ENCODE results near the gene DNAI2. TPM values are rescaled to one million over a fixed set of nuclear protein-coding genes. Genes with fewer than 3 reads are reported as not detected.

The DNAI2 gene
- total RNA-seq, 1 experiment from 2014 or later: not detected

DNA sequence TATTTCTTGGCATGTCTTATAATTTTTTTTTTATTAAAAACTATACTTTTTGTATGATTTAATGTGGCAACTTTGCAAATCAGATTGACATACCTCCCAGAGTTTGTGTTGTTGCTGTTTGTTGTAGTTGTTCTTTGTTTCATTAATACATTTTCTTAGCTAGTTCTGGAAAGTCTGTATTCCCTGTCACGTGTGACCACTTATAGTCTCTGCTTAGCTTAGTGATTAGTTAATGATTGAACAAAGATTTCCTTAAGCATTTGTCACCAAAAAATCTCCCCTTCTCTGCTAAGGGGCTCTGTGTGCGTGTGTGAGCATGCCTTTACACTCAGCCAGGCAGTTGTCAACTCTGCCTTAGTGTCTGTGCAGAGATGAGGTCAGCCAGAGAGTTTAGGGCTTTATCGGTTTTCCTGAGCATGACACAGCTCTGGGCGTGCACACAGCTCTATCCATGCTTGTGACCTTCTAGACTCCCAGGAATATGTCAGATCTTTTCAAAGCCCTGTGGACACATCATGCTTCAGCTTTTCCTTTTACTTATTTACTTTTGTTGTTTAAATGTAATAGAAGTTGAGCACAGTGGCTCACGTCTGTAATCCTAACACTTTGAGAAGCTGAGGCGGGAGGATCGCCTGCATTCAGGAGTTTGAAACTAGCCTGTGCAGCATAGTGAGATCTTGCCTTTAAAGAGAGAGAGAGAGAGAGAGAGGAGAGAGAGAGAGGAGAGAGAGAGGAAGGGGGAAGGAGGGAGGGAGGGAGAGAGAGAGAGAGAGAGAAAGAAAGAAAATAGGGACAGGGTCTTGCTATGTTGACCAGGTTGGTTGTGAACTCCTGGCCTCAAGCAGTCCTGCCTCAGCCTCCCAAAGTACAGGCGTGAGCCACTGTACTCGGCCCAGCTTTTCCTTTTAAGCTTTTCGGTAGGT is 21.9 kb downstream of the DNAI2 start:
- ChIA-PET RAD21 (ENCODE audit: low non-redundant PET in 1 of 2, low total read pairs in 2 of 2, uncharacterized antibody in 2 of 2, unreplicated experiment in 2 of 2) (interaction anchor here in 1 of 2 experiments (0.7 to 1.6 kb wide), 2 partner anchors 11 to 361 kb away, joined by 4 to 5 read pairs; no protein-coding TSS in a partner anchor), CTCF (interaction anchor here (0.7 to 4.2 kb wide), 19 partner anchors 7 to 361 kb away, joined by 3 to 48 read pairs (median 4); partner anchors contain the start of genes BTBD17 and GPR142), POLR2A (interaction anchor here (1.0 to 1.2 kb wide), 2 partner anchors 11 to 83 kb away, joined by 4 to 8 read pairs; partner anchors contain the start of gene TTYH2)
- TF ChIP-seq RAD21 (IDR thresholded peaks at IDR 0.05; ENCODE audit: low read depth): no peak
- no peak for TF ChIP-seq ZNF274 (IDR thresholded peaks at IDR 0.05; ENCODE audit: low read depth, low read length)
- intact Hi-C loops (cut with micrococcal nuclease): loop anchor here (1.0 kb wide), 1 partner anchor 86 kb away; no protein-coding TSS in a partner anchor
- ATAC-seq: no peak; the same call in 1 of the 2 replicates
- peak overlapping the region; percentile 39; the same call in 1 of the 2 replicates for H3K4me2 ChIP-seq (ENCODE audit: low read length)
- H2AFZ ChIP-seq (ENCODE audit: low read depth, low read length, poor library complexity, severe bottlenecking): no peak overlapping the region
- no peaks in the 10 kb centered on the region for H4K20me1 ChIP-seq (ENCODE audit: insufficient read depth)
- no peaks in the 10 kb centered on the region for H3K9me2 ChIP-seq (ENCODE audit: insufficient read depth)
- H3K4me3 ChIP-seq (replicated peaks in 1 of 2; ENCODE audit: low read depth in 1 of 2, low read length in 2 of 2): no peak overlapping the region
- no peak overlapping the region for H3K27ac ChIP-seq (ENCODE audit: low read depth, low read length)
- no peak for DNase-seq (ENCODE audit: low read depth, low spot score)
- no TSS peak for BruUV-seq (replicated peaks)
- no peaks in the 10 kb centered on the region for H3K79me2 ChIP-seq (ENCODE audit: insufficient read depth, low read length)
- no peaks in the 10 kb centered on the region for H3K36me3 ChIP-seq (ENCODE audit: control insufficient read depth in 1 of 2, insufficient read depth in 2 of 2, low read length in 2 of 2)
- H3K27me3 ChIP-seq (ENCODE audit: insufficient read depth, low read length): no peaks in the 10 kb centered on the region
- no peaks in the 10 kb centered on the region for H3K9me3 ChIP-seq (ENCODE audit: control insufficient read depth in 1 of 2, insufficient read depth in 1 of 2, low read depth in 1 of 2, low read length in 2 of 2)
- peaks cover 0 to 13% of the 10 kb centered on the region in 2 experiments; a peak in 3 of 4 replicates for H3K4me1 ChIP-seq (ENCODE audit: control insufficient read depth in 1 of 2, insufficient read depth in 2 of 2, low read length in 2 of 2)
- no peak overlapping the region for H3K9ac ChIP-seq (ENCODE audit: low read length)

GRCh38 chr17:74296548-74296936 is 22.5 kb downstream of the DNAI2 start:
- BruUV-seq (replicated peaks): no TSS peak
- no peak overlapping the region for H3K27ac ChIP-seq (ENCODE audit: low read depth, low read length)
- H3K9me2 ChIP-seq (ENCODE audit: insufficient read depth): no peaks in the 10 kb centered on the region
- no peaks in the 10 kb centered on the region for H3K27me3 ChIP-seq (ENCODE audit: insufficient read depth, low read length)
- no peak overlapping the region for H3K4me3 ChIP-seq (replicated peaks in 1 of 2; ENCODE audit: low read depth in 1 of 2, low read length in 2 of 2)
- ChIA-PET CTCF (interaction anchor here (0.6 to 4.2 kb wide), 20 partner anchors 8 to 361 kb away, joined by 3 to 48 read pairs (median 4); partner anchors contain the start of genes BTBD17 and GPR142), POLR2A (interaction anchor here (1.0 to 1.2 kb wide), 2 partner anchors 12 to 83 kb away, joined by 4 to 8 read pairs; partner anchors contain the start of gene TTYH2), RAD21 (ENCODE audit: low non-redundant PET in 1 of 2, low total read pairs in 2 of 2, uncharacterized antibody in 2 of 2, unreplicated experiment in 2 of 2) (interaction anchor here in 1 of 2 experiments (1.6 kb wide), 1 partner anchor 12 kb away, joined by 5 read pairs; no protein-coding TSS in a partner anchor)
- no peaks in the 10 kb centered on the region for H3K79me2 ChIP-seq (ENCODE audit: insufficient read depth, low read length)
- H3K36me3 ChIP-seq (ENCODE audit: control insufficient read depth in 1 of 2, insufficient read depth in 2 of 2, low read length in 2 of 2): no peaks in the 10 kb centered on the region
- H4K20me1 ChIP-seq (ENCODE audit: insufficient read depth): no peaks in the 10 kb centered on the region
- no peak overlapping the region for H3K9ac ChIP-seq (ENCODE audit: low read length)
- no peaks in the 10 kb centered on the region for H3K9me3 ChIP-seq (ENCODE audit: control insufficient read depth in 1 of 2, insufficient read depth in 1 of 2, low read depth in 1 of 2, low read length in 2 of 2)
- no peak overlapping the region for H2AFZ ChIP-seq (ENCODE audit: low read depth, low read length, poor library complexity, severe bottlenecking)
- intact Hi-C loops (cut with micrococcal nuclease): loop anchor here (1.0 kb wide), 1 partner anchor 86 kb away; no protein-coding TSS in a partner anchor
- DNase-seq (ENCODE audit: low read depth, low spot score) (peak; percentile 57), ATAC-seq (peak; percentile 80)
- H3K4me2 ChIP-seq (ENCODE audit: low read length): peak overlapping the region; percentile 39
- H3K4me1 ChIP-seq (ENCODE audit: control insufficient read depth in 1 of 2, insufficient read depth in 2 of 2, low read length in 2 of 2): peaks cover 0 to 16% of the 10 kb centered on the region in 2 experiments; a peak in 3 of 4 replicates
- TF ChIP-seq EZH2 (IDR thresholded peaks at IDR 0.05) (no peak), RAD21 (IDR thresholded peaks at IDR 0.05; ENCODE audit: low read depth) (peak; percentile 54), ZNF274 (IDR thresholded peaks at IDR 0.05; ENCODE audit: low read depth, low read length) (no peak), CTCF (IDR thresholded peaks at IDR 0.05 in 2 of 3, conservative IDR thresholded peaks at IDR 0.05 in 1 of 3; ENCODE audit: borderline replicate concordance in 1 of 3, insufficient read depth in 1 of 3, low read depth in 2 of 3, low read length in 2 of 3) (peak; percentile 75 to 82 (median 76); a peak in 5 of 6 replicates), ZBTB33 (IDR thresholded peaks at IDR 0.05; ENCODE audit: extremely low read depth, insufficient replicate concordance, low read length) (no peak), TCF7L2 (IDR thresholded peaks at IDR 0.05; ENCODE audit: borderline replicate concordance, extremely low read depth, insufficient read depth, insufficient read length) (peak; percentile 44)

All from HCT116 (cell line).